Measurements from ENCODE around the gene VPS13C.
A peak's percentile ranks its signal among the peaks of the same experiment; 100 is the strongest.

Gene VPS13C, protein sequence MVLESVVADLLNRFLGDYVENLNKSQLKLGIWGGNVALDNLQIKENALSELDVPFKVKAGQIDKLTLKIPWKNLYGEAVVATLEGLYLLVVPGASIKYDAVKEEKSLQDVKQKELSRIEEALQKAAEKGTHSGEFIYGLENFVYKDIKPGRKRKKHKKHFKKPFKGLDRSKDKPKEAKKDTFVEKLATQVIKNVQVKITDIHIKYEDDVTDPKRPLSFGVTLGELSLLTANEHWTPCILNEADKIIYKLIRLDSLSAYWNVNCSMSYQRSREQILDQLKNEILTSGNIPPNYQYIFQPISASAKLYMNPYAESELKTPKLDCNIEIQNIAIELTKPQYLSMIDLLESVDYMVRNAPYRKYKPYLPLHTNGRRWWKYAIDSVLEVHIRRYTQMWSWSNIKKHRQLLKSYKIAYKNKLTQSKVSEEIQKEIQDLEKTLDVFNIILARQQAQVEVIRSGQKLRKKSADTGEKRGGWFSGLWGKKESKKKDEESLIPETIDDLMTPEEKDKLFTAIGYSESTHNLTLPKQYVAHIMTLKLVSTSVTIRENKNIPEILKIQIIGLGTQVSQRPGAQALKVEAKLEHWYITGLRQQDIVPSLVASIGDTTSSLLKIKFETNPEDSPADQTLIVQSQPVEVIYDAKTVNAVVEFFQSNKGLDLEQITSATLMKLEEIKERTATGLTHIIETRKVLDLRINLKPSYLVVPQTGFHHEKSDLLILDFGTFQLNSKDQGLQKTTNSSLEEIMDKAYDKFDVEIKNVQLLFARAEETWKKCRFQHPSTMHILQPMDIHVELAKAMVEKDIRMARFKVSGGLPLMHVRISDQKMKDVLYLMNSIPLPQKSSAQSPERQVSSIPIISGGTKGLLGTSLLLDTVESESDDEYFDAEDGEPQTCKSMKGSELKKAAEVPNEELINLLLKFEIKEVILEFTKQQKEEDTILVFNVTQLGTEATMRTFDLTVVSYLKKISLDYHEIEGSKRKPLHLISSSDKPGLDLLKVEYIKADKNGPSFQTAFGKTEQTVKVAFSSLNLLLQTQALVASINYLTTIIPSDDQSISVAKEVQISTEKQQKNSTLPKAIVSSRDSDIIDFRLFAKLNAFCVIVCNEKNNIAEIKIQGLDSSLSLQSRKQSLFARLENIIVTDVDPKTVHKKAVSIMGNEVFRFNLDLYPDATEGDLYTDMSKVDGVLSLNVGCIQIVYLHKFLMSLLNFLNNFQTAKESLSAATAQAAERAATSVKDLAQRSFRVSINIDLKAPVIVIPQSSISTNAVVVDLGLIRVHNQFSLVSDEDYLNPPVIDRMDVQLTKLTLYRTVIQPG (N-terminal part only)

DNA sequence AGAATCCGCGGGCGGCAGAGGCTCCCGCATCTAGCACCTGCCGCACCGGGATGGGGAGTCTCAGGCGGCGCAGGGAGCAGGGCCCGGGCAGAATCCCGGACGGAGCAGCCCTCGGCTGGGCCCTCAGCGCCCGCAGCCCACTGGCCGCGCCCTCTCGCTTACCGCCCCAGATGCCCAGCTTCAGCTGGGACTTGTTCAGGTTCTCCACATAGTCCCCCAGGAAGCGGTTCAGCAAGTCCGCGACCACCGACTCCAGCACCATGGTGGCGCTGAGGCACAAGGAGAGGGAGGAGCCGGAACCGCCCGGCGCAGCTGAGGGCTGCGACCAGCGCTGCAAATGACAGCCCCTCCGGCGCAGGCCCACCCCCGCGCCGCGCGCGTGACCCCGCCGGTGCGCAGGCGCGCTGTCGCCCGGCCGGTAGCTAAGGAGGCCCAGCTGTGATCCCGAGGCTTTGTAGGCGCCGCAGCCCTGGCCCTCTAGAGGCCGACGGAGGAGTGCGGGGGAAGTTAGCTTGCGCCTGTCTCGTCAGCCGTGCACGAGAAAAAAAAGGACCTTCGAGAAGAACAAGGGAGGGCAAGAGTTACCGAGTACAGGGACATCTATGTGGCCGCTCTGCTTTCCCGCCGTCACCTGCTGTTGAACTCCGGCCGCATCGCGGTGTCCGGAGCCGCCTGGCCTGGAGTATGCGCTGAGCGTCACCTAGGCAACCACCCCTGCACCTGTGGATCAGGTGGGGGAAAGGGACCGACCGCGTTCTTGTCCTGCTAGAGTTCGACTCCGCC, at the start of gene VPS13C:
Gene VPS13C (minus strand): TSS at position 335 of the 783 bp plus-strand sequence. CDS start 73 bp downstream, at position 262.
- DNase-seq (ENCODE audit: low read depth, low spot score), result peak; percentile 98

DNA sequence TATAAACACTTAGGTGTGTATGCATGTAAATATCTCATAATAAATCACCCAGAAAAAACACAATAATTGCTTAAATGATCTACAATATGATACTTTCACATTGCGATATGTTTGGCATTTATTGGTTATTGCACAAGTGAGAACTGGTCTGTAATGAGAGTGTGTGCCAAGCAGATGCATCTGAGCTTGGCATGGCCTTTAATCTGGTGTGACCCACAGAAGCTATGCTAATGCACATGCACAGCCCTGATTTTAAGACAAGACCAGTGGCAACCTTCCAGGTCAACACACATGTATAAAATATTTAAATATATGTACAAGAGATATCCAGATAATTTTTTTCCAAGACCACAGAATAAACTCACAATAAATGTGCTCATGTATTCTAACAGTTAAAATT, 49.2 kb upstream of the VPS13C start:
- DNase-seq (ENCODE audit: low read depth, low spot score), result no peak

DNA sequence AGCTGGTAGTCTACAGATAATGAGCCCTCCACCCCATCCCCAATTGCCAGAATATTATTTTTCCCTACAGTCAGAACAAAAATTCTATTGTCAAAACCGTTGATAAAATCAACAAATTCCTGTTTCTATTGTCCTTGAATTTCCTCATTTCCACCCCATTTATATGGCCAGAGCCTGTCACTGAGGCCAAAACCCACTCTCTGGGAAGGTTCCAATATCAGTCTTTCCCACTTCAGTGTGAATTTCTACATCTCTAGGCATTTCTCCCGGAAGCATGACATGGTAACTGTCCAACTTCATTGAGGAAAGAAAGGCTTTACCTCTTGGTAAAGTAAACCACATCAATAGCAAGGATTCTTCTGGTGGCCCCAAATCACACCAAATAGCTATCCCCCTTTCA, 48.2 kb upstream of the VPS13C start:
- no peak for DNase-seq (ENCODE audit: low read depth, low spot score)

DNA sequence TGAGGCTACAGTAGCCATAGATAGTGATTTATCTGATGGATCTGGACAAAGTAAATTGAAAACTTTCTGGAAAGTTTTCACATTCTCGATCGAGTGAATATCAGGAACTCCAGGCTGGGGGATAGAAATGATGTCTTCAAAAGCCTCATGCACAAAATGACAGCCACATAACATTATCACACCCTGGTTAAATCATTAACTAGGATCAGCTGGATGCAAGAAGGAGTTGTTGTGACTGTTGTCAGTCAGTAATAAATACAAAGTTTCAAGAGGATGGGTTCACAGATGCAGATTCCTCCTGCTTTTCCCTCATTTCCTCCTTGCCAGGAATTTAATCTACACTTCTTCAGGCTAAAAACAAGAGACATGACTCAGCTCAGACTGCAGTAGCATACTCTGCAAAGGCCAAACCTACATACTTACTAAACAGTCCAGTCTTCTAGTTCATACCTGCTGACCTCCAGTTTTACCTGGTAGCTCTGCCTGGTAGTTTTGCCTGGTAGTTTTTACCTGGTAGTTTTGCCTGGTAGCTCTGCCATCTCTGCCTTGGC, 47.4 kb upstream of the VPS13C start:
- no peak for DNase-seq (ENCODE audit: low read depth, low spot score)

DNA sequence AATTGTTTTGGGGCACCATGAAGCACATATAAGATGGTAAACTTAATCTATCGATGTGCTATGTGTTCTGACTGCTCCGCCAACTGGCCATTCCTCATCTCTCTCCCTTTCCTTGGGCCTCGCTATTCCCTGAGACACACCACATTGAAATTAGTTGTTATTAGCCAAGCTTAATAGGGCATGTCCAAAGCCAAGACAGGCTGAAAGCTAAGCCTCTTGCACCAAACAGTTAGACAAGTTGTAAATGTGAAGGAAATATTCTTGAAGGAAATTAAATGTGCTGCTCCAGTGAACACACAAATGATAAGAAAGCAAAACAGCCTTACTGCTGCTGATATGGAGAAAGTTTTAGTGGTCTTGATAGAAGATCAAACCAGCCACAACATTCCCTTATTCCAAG, 45.8 kb upstream of the VPS13C start:
- DNase-seq (ENCODE audit: low read depth, low spot score), result no peak

DNA sequence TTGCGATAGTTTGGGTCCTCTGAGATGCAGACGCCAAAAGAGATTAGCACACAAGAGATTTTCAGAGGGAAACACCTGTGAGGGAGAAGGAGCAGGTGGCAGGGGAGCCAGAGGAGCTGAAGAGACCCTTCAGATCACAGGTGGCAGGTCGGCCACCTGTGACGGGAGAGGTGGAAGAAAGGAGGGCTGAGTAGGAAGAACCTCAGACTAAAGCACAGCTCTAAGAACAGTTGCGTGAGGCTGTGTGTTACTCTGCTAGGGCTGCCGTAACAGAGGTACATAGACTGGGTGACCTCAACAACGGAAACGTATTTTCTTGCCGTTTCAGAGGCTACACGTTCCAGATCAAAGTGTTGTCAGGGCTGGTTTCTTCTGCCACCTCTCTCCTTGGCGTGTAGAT, 45.0 kb upstream of the VPS13C start:
- no peak for DNase-seq (ENCODE audit: low read depth, low spot score)

DNA sequence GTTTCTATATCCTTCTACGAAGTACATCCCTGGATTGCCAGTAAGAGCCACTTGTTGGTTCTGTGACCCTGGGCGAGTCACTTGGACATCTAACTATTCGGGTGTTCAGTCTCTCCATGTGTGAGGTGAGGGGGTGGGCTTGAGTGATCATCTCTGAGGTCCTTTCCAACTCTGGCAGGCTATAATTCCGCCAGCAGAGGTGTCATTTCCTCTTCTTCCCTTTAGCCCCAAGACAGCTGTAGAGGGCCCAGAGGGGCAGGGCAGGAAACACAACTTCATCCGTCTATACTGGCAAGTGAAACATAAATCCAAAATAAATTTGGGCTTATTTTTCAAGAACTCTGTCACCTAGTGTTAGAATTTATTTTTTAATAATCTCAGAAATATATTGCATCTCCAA, 44.6 kb upstream of the VPS13C start:
- DNase-seq (ENCODE audit: low read depth, low spot score), result no peak

DNA sequence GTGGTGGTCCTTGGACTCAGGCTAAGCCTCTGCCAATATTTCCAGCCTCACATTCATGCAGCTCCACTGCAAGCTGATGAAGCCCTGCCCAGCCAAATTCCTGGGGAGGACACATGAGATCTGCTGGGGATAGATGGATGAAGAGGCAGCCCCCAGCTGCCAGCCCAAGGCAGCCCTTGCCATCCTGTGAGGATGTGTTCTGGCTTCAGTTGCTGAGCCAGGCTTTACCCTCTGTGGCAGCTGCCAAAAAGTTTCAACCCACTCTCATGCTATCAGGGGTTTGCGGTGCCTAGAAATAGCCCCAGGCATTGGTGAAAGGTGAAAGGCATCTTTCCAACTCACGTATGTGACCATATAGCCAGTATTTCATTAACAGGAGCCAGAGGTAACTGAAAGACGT, 44.2 kb upstream of the VPS13C start:
- DNase-seq (ENCODE audit: low read depth, low spot score), result no peak

DNA sequence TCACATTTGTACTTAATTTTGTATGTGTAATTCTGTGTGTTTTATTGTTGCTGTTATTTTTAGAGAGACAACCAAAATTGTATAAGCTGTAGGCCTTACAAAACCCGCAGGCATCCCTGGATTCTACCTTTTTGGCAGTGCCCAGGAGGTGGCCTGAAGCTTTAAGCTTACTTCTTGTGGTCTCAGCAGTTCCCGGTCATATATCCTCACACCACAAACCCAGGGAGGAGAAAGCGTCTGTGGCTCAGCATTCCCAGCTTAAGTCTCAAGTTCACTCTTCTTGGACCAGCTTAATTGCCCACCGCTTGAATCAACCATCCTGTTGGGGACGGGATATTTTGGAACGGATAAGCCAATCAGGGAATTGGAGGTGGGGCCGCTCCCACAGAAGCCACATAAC, 43.2 kb upstream of the VPS13C start:
- DNase-seq (ENCODE audit: low read depth, low spot score), result no peak

DNA sequence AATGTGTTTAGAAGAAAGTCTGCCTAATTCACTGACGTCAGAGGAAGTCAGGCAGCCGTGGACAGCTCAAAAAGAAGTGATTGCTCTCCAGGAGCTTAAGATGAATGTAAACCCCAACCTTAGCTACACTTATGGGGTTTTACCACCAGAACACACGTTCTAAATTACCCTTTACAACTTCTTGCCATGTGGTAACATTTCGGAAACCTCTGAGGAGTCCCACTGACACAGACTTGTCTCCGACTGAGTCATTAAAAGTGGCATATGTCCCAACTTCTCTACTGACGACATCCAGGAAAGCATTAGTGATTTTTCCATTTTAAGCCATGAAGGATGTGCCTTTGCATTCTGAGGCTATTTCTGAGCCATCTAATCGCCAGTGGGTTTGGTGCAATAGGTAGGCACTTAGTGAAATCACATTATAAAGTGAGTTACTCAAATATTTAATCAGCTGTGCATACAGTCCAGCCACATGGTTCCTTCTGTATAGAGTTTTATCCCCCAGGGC, 38.9 kb upstream of the VPS13C start:
- DNase-seq (ENCODE audit: low read depth, low spot score), result no peak

DNA sequence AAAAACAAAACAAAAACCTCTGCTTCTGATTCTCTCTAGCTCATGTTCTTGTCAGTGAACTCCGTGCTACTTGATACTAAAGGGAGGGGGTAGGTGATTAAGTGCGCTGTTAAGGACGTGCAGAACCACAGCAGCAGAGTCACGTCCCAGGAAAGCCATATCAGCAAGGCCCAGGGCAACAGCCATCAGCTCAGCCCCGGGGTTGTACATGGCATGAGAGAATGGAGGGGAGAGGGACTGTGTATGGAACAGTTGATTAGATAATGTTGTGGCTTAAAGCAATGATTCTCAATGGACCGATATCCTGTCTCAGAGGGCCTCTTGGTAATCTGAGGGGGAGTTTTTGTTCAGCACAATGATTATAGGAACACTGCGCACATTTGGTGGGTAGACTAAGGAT, 34.1 kb upstream of the VPS13C start:
- DNase-seq (ENCODE audit: low read depth, low spot score), result no peak

DNA sequence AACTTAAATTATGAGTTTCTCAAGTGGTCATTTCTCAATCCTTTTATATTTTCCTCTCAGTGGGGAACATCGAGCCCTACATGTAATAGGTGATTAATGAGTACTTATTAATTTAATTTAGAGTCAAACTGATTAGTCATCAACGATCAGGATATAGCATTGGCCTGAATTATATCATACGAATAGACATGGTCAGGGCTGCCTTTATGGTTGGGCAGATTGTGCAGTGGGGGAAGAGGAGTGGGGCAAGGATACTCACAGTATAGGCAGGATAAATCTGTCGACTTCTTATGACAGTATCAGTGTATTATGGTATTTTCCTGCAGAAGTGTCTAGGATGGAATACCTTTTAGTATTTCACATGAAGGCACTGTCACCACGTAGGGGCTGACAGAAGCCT, 33.6 kb upstream of the VPS13C start:
- no peak for DNase-seq (ENCODE audit: low read depth, low spot score)

DNA sequence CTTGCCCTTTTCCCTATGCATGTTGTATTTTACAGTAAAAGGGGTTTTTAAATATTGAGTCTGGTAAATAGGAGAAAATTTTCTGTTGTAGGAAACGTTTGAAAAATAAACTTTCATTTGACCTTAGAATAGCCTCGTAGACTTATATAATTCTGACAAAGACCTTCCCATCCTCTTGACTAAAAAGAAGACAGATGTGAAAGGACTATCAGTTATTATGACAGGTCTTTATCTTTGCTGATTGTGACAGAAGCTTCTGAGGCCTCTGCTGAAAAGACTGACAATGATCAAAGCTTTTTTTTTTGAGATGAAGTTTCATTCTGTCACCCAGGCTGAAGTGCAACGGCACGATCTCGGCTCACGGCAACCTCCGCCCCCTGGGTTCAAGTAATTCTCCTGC, 30.7 kb upstream of the VPS13C start:
- no peak for DNase-seq (ENCODE audit: low read depth, low spot score)

DNA sequence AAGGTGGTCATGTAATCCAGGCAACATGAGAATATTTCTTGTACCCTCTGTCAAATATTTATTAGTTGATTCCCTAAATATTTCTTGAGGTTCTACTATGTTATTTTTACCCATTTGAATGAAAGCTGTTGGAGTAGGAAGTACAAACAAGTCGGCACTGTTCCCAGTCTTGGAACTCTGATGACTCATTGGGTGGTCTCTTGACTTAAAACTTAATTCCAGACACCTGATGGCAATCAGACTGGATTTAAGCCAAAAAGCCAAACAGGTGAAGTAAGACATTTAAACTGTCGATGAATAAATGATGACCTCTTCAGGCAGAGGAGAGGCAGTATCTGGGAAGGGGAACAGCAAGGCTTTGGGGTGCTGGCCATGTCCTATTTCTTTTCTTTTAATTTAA, 29.4 kb upstream of the VPS13C start:
- DNase-seq (ENCODE audit: low read depth, low spot score), result peak; percentile 39

DNA sequence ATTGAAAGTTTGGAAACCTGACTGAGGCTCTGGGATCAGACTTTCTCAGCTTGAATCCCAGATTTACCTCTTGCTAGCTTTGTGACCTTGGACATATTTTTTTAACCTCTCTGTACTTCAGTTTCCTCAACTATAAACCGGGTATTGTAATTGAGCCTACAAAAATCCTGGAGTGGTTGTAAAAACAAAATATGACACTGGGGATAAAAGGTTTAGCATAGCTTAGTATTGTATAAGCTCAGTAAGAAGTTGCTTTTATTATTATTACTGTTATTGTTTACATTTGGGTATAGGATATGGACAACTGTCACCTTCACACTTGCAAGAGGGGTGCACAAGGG, 28.1 kb upstream of the VPS13C start:
- no peak for DNase-seq (ENCODE audit: low read depth, low spot score)

DNA sequence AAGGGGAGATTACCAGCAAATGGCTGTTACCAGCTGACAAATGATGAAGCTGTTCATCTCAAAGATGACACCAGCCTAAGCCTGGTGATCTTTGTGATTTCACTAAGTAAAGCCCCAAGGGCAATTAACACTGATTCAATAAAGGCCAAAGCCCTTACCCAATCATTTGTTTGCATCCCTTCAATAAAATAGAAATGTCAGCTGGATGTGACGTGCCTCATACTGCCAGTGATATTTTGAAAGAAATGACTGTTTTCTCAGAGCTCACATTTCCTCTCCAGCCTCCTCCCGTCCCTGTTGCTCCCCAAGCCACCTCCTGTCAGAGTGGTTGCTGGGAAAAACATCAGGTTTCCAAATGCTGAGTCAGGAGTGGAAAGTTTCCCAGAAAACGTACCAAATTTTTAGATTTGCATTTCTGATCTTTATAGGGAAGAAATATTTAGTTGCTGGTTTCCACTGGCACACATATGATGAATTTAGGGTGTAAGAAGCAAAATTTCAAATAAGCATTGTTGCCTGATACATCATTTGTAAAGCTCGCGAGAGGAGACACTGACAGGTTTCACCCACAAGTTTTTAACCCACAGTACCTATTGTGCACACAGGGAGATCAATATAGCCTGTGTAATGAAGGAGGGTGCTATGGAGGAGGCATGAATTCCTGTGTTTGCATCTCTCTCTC, 27.6 kb upstream of the VPS13C start:
- DNase-seq (ENCODE audit: low read depth, low spot score), result peak; percentile 39

DNA sequence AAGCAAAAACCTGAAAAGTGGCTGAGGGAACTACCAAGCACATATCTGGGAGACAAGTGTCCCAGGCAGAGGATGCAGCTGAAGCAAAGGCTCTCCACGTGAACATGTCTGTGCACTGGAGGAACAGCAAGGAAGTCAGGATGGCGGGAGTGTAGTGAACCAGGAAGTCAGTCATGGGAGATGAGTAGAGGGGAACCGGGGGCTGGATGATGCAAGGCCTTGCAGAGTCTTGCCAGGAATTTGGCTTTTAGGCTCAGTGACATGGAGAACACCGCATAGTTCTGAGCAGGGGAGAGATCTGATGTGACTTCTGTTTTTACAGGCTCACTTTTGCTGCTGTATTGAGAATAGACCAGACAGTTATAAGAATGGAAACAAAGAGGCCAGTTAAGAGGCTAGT, 25.5 kb upstream of the VPS13C start:
- DNase-seq (ENCODE audit: low read depth, low spot score), result no peak

DNA sequence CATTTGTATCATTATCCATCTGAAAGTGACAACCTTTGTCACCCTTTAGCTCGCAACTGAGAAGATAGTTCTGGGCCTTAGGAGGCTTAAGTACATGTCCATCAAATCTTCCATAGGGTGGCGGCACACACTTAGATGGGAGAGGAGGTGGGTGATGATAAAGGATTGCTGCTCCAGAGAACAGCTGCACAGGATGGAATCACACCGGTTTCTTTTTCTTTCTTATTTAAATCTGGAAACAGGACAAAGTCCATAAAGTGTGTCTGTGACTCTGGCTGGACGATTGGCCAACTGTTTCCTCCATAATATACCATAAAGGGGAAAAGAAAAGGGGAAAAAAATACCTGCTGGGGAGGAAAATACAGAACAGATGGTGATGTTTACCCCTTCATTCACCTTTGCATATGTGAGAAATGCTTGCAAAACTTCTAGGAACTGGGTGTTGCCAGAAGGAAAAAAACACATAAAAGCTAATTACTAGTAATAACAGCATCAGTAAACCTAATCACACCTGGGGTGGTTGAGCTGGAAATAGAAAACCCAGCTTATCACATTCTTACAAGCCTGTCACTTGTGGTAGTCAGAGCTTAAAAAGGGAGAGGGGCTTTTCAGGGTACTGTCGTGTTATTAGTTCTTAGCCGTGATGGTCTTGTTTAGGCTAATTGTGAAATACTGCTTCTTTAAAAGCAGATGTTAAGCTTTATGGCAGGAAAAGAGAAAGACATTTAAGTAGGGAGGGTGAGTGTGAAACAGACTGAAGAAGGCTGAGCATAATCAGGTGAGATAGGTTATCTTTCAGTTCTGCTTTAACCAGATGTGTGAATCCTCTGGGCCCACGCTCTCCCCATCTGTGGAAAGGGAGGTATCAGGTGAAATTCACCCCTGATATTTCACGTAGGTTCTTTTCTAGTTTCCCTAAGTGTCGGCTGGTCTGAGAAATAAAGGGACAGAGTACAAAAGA, 23.2 kb upstream of the VPS13C start:
- no peak for DNase-seq (ENCODE audit: low read depth, low spot score)

DNA sequence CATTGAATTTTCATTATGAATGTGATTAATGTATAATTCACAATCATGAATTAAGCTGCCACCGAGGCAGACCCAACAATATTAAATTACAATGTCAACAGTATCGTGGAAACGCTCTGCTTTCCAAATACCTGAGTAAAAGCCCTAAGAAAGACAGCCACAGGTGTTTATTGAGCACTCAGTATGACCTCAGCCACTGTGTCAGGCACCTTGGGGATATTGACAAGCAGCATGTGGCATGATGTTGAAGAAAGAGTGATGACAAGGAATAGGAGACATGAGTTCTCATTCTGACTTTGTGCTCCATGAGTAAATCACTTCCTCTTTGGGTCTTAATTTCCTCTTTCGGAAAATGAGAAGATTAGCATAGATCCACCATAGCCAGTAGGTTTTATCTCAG, 19.3 kb upstream of the VPS13C start:
- DNase-seq (ENCODE audit: low read depth, low spot score), result no peak
